RWPE2 (cell line): ENCODE results near the gene RFNG.

Experiments used
- ATAC-seq: fragments of 200-7000 bp; cut with Tn5 transposase; 3 replicates; pipeline ENCODE4 v1.9.1; 2021; ENCODE audit warnings: low read depth
- DNase-seq: peaks from one replicate; pipeline ENCODE4 v3.0.0-alpha.2; 2020; ENCODE audit warnings: low spot score
- H3K27ac ChIP-seq: fragments of 450-650 bp; 2 replicates; pipeline ENCODE4 v1.5.1; 2017; ENCODE audit warnings: mild to moderate bottlenecking; ENCODE audit not compliant: poor library complexity, severe bottlenecking
- H3K27me3 ChIP-seq: fragments of 250-450 bp; sonication (Bioruptor Pico); 2 replicates; pipeline ENCODE4 v1.5.1; 2021; ENCODE audit warnings: mild to moderate bottlenecking, moderate library complexity; ENCODE audit not compliant: insufficient read depth, poor library complexity, severe bottlenecking
- H3K36me3 ChIP-seq: fragments of 250-450 bp; sonication (Bioruptor Pico); 2 replicates; pipeline ENCODE4 v1.5.1; 2020; ENCODE audit warnings: low read depth, mild to moderate bottlenecking, moderate library complexity
- H3K4me1 ChIP-seq: fragments of 250-450 bp; sonication (Bioruptor Pico); 2 replicates; pipeline ENCODE4 v1.5.1; 2021; ENCODE audit warnings: mild to moderate bottlenecking, moderate library complexity; ENCODE audit not compliant: insufficient read depth, poor library complexity, severe bottlenecking
- H3K4me3 ChIP-seq: fragments of 250-450 bp; sonication (Bioruptor Pico); 2 replicates; pipeline ENCODE4 v1.5.1; 2021; ENCODE audit warnings: mild to moderate bottlenecking, moderate library complexity; ENCODE audit not compliant: severe bottlenecking
- H3K9me3 ChIP-seq: fragments of 250-450 bp; sonication (Bioruptor Pico); 2 replicates; pipeline ENCODE4 v1.5.1; 2021; ENCODE audit warnings: mild to moderate bottlenecking, moderate library complexity; ENCODE audit not compliant: severe bottlenecking
- TF ChIP-seq, protein P1 (sequence below): fragments of 450-650 bp; IDR thresholded peaks from one replicate; pipeline ENCODE4 v1.5.1; 2017; ENCODE audit warnings: mild to moderate bottlenecking, moderate library complexity; ENCODE audit not compliant: poor library complexity, severe bottlenecking

Gene RFNG

GRCh38 chr17:82046903-82047302 lies 4.7 kb downstream of the RFNG start:
- Histone ChIP-seq H3K27me3 (no peaks in the 10 kb centered on the region), H3K9me3 (no peaks in the 10 kb centered on the region), H3K4me3 (no peak overlapping the region), H3K36me3 (peaks cover 41% of the 10 kb centered on the region), H3K27ac (no peak overlapping the region), H3K4me1 (no peaks in the 10 kb centered on the region)
- TF ChIP-seq, protein P1, sequence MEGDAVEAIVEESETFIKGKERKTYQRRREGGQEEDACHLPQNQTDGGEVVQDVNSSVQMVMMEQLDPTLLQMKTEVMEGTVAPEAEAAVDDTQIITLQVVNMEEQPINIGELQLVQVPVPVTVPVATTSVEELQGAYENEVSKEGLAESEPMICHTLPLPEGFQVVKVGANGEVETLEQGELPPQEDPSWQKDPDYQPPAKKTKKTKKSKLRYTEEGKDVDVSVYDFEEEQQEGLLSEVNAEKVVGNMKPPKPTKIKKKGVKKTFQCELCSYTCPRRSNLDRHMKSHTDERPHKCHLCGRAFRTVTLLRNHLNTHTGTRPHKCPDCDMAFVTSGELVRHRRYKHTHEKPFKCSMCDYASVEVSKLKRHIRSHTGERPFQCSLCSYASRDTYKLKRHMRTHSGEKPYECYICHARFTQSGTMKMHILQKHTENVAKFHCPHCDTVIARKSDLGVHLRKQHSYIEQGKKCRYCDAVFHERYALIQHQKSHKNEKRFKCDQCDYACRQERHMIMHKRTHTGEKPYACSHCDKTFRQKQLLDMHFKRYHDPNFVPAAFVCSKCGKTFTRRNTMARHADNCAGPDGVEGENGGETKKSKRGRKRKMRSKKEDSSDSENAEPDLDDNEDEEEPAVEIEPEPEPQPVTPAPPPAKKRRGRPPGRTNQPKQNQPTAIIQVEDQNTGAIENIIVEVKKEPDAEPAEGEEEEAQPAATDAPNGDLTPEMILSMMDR: no peak
- ATAC-seq (no peak), DNase-seq (no peak)

- H3K4me3 ChIP-seq: no peak overlapping the region
- no peak overlapping the region for H3K27ac ChIP-seq
- no peaks in the 10 kb centered on the region for H3K4me1 ChIP-seq
- DNase-seq: no peak
- H3K27me3 ChIP-seq: no peaks in the 10 kb centered on the region
- ATAC-seq: no peak; the same call in 2 of the 3 replicates
- H3K9me3 ChIP-seq: no peaks in the 10 kb centered on the region
- TF ChIP-seq, protein P1: no peak
- H3K36me3 ChIP-seq: peaks cover 41% of the 10 kb centered on the region
Measured at GRCh38 chr17:82045936-82046484, 5.6 kb downstream of the RFNG start.

DNA sequence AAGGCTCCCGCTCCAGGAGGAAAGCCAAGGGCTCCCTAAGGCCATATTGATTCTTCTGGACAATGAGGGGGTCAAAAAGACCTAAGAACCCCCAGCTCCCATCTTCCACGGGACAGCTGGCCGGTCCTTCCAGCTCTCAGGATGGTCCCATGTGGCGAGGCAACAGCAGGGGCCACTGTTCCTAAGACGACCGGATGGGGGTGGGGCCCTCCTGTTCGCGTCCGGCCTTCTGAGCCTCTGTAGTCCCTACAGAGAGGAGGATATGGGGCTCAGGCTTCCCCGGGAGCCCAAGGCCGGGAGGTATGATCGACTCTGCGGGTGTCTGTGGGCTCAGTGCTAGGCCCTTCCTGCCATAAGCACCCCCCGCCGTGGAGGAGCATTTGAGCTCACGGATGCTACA lies 8.1 kb downstream of the RFNG start:
- DNase-seq (no peak), ATAC-seq (no peak)
- no peaks in the 10 kb centered on the region for H3K9me3 ChIP-seq
- no peaks in the 10 kb centered on the region for H3K27me3 ChIP-seq
- peaks cover 19% of the 10 kb centered on the region for H3K36me3 ChIP-seq
- TF ChIP-seq, protein P1: no peak
- no peak overlapping the region for H3K27ac ChIP-seq
- H3K4me3 ChIP-seq: no peak overlapping the region
- H3K4me1 ChIP-seq: no peaks in the 10 kb centered on the region

DNA sequence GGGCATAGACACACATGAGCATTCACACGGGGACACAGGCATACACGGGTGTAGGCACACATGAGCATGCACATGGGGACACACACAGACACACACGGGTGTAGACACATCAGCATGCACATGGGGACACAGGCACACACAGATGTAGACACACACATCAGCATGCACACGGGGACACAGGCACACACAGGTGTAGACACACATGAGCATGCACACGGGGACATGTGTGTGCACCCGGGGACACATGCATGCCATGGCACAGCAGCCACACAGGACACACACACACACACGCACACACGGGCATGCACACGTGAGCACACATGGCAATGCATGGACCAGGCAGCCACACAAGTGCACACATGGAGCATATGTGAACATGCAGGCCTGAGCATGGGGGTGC lies 9.0 kb downstream of the RFNG start:
- TF ChIP-seq, protein P1: no peak
- H3K4me1 ChIP-seq: no peaks in the 10 kb centered on the region
- no peak overlapping the region for H3K27ac ChIP-seq
- no peak overlapping the region for H3K4me3 ChIP-seq
- no peaks in the 10 kb centered on the region for H3K9me3 ChIP-seq
- ATAC-seq: no peak
- peaks cover 10% of the 10 kb centered on the region; the same call in 1 of the 2 replicates for H3K36me3 ChIP-seq
- no peaks in the 10 kb centered on the region for H3K27me3 ChIP-seq
- DNase-seq: no peak

GRCh38 chr17:82041144-82041814 lies 10.3 kb downstream of the RFNG start:
- Histone ChIP-seq H3K27me3 (no peaks in the 10 kb centered on the region), H3K4me3 (no peak overlapping the region), H3K9me3 (no peaks in the 10 kb centered on the region), H3K27ac (no peak overlapping the region), H3K4me1 (no peaks in the 10 kb centered on the region), H3K36me3 (peaks cover 4% of the 10 kb centered on the region)
- ATAC-seq (no peak), DNase-seq (no peak)
- TF ChIP-seq, protein P1: no peak
